A673 (cell line): ENCODE results near the gene ZNF688. TPM values are rescaled to one million over a fixed set of nuclear protein-coding genes. Genes with fewer than 3 reads are reported as not detected.

Experiments
- BruUV-seq: library from RNA; stranded (reverse); fragments of 400-500 nt; replicated peaks from 2 replicates; lab custom pipeline; 2021; lab: Mats Ljungman, UMichigan
- CTCF ChIA-PET: fragments of 300-600 bp; sonication (Branson Sonifier 250); formaldehyde crosslinking; loops from one replicate; lab custom pipeline; 2022; ENCODE audit warnings: antibody characterized with exemption; lab: Charles Lee
- POLR2A ChIA-PET: fragments of 300-600 bp; sonication (Branson Sonifier 250); formaldehyde crosslinking; loops from one replicate; lab custom pipeline; 2022; ENCODE audit warnings: antibody characterized with exemption; ENCODE audit not compliant: low non-redundant PET; lab: Charles Lee
- DNase-seq: peaks from one replicate; pipeline ENCODE4 v3.0.0-alpha.2; 2015; ENCODE audit warnings: low spot score
- H3K27ac ChIP-seq: fragments of 200-600 bp; sonication (generic); 2 replicates; pipeline ENCODE4 v1.5.1; 2016; ENCODE audit warnings: mixed run types, low read depth, mild to moderate bottlenecking, mixed read lengths, antibody characterized with exemption, low read length; ENCODE audit not compliant: poor library complexity, severe bottlenecking
- H3K27me3 ChIP-seq: fragments of 200-600 bp; sonication (generic); replicated peaks from 2 replicates; pipeline ENCODE4 v1.6.1; 2017; ENCODE audit warnings: mixed run types, low read depth, mild to moderate bottlenecking, mixed read lengths, antibody characterized with exemption, low read length; ENCODE audit not compliant: insufficient read depth, poor library complexity
- H3K36me3 ChIP-seq: fragments of 200-600 bp; sonication (generic); 2 replicates; pipeline ENCODE4 v1.6.1; 2016; ENCODE audit warnings: mixed run types, mild to moderate bottlenecking, mixed read lengths, antibody characterized with exemption, low read length; ENCODE audit not compliant: insufficient read depth, poor library complexity, severe bottlenecking
- H3K4me1 ChIP-seq: fragments of 200-600 bp; sonication (generic); 2 replicates; pipeline ENCODE4 v1.6.1; 2017; ENCODE audit warnings: mixed run types, mild to moderate bottlenecking, mixed read lengths, antibody characterized with exemption, low read length; ENCODE audit not compliant: insufficient read depth, poor library complexity, severe bottlenecking
- H3K4me3 ChIP-seq: fragments of 200-600 bp; sonication (generic); 2 replicates; pipeline ENCODE4 v1.5.1; 2016; ENCODE audit warnings: low read depth, mixed run types, mild to moderate bottlenecking, mixed read lengths, low read length; ENCODE audit not compliant: poor library complexity, severe bottlenecking
- H3K9me3 ChIP-seq: fragments of 200-600 bp; sonication (generic); 2 replicates; pipeline ENCODE4 v1.6.1; 2016; ENCODE audit warnings: mixed run types, low read depth, mild to moderate bottlenecking, mixed read lengths, antibody characterized with exemption, low read length; ENCODE audit not compliant: poor library complexity, severe bottlenecking
- CTCF ChIP-seq: fragments of 300-800, 200-600 bp; sonication (generic); conservative IDR thresholded peaks from 2 replicates; pipeline ENCODE4 v1.5.1; 2017; ENCODE audit warnings: low read depth, mild to moderate bottlenecking, antibody characterized with exemption, low read length, moderate library complexity, mixed read lengths
- EZH2 ChIP-seq: fragments of 200-600 bp; sonication (generic); IDR thresholded peaks from 2 replicates; pipeline ENCODE4 v1.6.1; 2017; ENCODE audit warnings: borderline replicate concordance, low read depth, mild to moderate bottlenecking, mixed read lengths, antibody characterized with exemption, low read length; ENCODE audit not compliant: poor library complexity, severe bottlenecking
- intact Hi-C: fragments of 100-400 bp; cut with micrococcal nuclease; formaldehyde crosslinking; loops from one replicate; pipeline ENCODE4 v1.10.0; 2022; ENCODE audit not compliant: unreplicated experiment
- total RNA-seq: library from RNA; stranded (reverse); gene quantifications from 2 replicates; pipeline ENCODE4 v1.2.3, GENCODE V29; 2021

Gene ZNF688
- total RNA-seq, 1 experiment from 2014 or later, result 8.5 TPM

GRCh38 chr16:30569746-30570635 is 1.5 kb downstream of the ZNF688 start:
- intact Hi-C loops, result no loop called here
- TF ChIP-seq CTCF, result no peak
- no peak for TF ChIP-seq EZH2
- Histone ChIP-seq H3K9me3 (no peaks in the 10 kb centered on the region), H3K4me3 (no peak overlapping the region), H3K36me3 (no peaks in the 10 kb centered on the region), H3K27me3 (no peaks in the 10 kb centered on the region), H3K4me1 (peaks cover 34% of the 10 kb centered on the region), H3K27ac (no peak overlapping the region)
- ChIA-PET CTCF (interaction anchor here (0.7 kb wide), 1 partner anchor 161 kb away, joined by 5 read pairs; no protein-coding TSS in a partner anchor), POLR2A (no interaction called here)
- BruUV-seq, result TSS peak; percentile 38
- DNase-seq, result no peak

- H3K36me3 ChIP-seq, result no peaks in the 10 kb centered on the region
- H3K27me3 ChIP-seq, result no peaks in the 10 kb centered on the region
- peaks cover 34% of the 10 kb centered on the region for H3K4me1 ChIP-seq
- H3K9me3 ChIP-seq, result no peaks in the 10 kb centered on the region
- BruUV-seq, result no TSS peak
- no peak for TF ChIP-seq EZH2
- no peak overlapping the region for H3K4me3 ChIP-seq
- ChIA-PET POLR2A (no interaction called here), CTCF (no interaction called here)
- DNase-seq, result no peak
- intact Hi-C loops, result no loop called here
- no peak overlapping the region for H3K27ac ChIP-seq
Observed at GRCh38 chr16:30569281-30569680, 2.2 kb downstream of the ZNF688 start.

- POLR2A ChIA-PET, result no interaction called here
- Histone ChIP-seq H3K4me1 (peaks cover 29% of the 10 kb centered on the region), H3K4me3 (no peak overlapping the region), H3K36me3 (no peaks in the 10 kb centered on the region), H3K27ac (peak overlapping the region; percentile 49), H3K27me3 (no peaks in the 10 kb centered on the region), H3K9me3 (no peaks in the 10 kb centered on the region)
- intact Hi-C loops, result no loop called here
- BruUV-seq, result no TSS peak
- CTCF ChIA-PET, result interaction anchor here (0.6 to 0.7 kb wide), 2 partner anchors 34 to 350 kb away, joined by 3 to 5 read pairs; no protein-coding TSS in a partner anchor
- TF ChIP-seq EZH2 (no peak), CTCF (no peak)
- DNase-seq, result peak; percentile 69
Observed at GRCh38 chr16:30567991-30568638, 3.4 kb downstream of the ZNF688 start.
